Inflammatory macrophage (primary cell): ENCODE results near the gene OR4D10.
"Not testable (repeated sequence)": the region's sequence is repeated elsewhere in the genome, so short reads cannot be mapped to it uniquely, and the experiment has no call there.

Source experiments
- DNase-seq, 2 donors: peaks; one replicate each; pipeline ENCODE4 v3.0.0-alpha.2; 2020 to 2022
- total RNA-seq, 18 experiments: gene quantifications; one replicate each; lab custom pipeline; 2026; ENCODE audit warnings: mixed read lengths in 6 of 18, inconsistent platforms in 2 of 18; lab: John Stamatoyannopoulos, UW

OR4D10 gene
- 0 to 0.08 (median 0) reads per million in 18 experiments for total RNA-seq

DNA sequence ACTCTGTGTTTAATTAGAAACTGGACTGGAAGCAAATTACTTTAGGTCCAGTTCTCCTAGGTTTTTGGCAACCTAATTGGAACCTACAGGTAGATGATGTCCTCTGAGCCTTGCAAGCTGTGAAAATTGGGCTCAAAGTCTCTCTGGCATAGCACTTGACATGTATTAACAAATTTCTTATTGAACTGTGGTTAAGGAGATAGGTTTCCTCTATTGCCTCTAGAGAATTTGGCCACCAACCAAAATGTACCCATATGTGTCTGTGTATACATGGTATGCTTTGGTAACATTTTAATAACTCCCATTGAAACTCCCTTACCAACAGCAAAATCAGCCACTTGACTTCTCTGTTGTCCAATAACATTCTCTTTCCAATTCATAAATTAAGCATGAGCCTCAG lies at the start of gene OR4D10:
Gene OR4D10, plus strand, starts transcription at position 301 of the 400 bp plus-strand sequence. CDS start 4,115 bp downstream, outside the sequence.
- DNase-seq = no peak

DNA sequence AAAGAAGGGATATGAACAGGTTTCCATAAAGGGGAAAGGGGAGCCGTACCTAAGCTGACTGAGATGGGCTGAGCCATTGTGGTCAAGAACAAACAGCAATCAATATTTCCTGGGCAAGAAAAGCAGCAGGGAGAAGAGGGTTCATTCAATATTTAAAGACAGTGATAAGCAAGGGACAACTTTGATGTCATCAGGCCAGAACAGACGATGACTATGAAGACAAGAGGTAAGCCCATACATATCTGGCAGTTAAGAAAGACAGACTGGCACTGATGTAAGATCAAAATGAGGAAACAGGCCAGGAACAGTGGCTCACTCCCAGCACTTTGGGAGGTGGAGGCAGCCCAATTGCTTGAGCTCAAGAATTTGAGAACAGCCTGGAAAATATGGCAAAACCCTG lies 49.3 kb upstream of the OR4D10 start:
- peak; percentile 14 to 35 for DNase-seq

DNA sequence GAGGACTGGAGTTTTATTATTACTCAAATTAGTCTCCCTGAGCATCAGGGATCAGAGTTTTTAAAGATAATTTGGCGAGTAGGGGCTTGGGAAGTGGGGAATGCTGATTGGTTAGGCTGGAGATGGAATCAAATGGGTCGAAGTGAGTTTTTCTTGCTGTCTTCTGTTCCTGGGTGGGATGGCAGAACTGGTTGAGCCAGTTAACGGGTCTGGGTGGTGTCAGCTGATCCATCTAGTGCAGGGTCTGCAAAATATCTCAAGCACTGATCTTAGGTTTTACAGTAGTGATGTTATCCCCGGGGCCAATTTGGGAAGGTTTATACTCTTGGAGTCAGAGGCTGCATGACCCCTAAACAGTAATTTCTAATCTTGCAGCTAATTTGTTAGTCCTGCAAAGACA lies 48.0 kb upstream of the OR4D10 start:
- no peak for DNase-seq

DNA sequence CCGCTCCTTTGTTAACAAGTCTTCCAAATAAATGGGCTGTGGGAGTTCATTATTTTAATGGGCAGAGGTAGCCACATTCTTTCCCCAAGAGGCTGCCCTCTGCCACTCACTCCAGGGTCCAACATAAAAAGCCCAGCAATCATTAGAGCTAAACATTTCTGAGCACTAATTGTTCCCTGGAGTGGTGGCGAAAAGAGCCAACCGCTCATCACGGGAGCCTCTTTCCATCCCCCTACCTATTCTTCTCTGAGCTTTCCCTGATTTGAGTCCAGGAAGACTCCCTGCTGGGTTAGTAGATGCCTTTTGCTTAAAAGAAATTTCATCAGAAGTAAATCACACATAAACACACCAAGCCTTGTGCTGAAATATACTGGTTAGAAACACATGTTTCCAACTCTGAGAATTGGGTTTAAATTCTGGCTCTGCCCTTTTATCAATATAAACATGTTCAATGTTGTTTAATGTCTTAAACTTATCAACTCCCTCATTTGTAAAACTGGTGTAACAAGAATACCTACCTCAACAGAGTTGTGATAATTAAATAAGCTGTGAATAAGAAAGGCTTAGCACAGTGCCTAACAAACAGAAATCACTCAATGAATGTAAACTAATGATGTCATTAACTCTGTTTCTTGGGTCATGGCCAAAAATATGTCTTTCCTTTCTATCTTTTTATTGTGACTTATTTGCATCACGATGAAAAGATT lies 46.6 kb upstream of the OR4D10 start, which contains the start of gene OR5A2:
Gene OR5A2, minus strand, starts transcription at position 53 of the 707 bp plus-strand sequence. CDS start 3,460 bp downstream, outside the sequence.
- DNase-seq = no peak

- no peak for DNase-seq
These were observed 46.1 kb upstream of the OR4D10 start for GRCh38 chr11:59427068-59427382.

DNA sequence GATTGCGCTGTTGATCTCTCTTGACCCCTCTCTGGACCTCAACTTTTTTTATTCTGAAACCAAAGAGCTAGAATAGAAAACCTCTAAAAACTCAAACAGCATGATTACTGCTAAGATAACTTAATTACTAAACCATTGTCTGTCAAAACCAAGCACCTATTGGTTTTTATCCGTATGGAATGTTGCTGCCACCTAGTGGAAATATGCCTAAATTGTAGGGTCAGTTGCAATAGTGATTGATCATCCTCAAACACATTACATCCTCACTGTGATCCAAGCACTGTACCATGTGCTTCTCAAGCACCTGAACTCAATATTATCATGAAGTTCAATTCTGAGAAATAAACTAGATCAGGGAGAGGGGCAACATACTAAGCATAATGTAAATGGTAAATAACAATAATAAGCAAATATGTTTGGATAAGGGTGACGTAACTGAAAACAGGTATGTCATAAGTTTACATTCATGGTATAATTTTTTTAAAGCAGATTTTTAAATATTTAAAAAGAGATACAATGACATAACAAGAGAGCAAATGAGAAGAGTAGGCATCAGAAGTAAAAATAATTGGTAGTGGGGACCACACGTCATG lies 43.1 kb upstream of the OR4D10 start:
- DNase-seq = peak; percentile 79 to 88

- no peak for DNase-seq
These were observed 36.9 kb upstream of the OR4D10 start, which contains the start of gene OR5A1 for GRCh38 chr11:59436169-59436568. TSS of gene OR5A1 (plus strand) at chr11:59436469. CDS start at chr11:59443169, 6,700 bp downstream.

DNA sequence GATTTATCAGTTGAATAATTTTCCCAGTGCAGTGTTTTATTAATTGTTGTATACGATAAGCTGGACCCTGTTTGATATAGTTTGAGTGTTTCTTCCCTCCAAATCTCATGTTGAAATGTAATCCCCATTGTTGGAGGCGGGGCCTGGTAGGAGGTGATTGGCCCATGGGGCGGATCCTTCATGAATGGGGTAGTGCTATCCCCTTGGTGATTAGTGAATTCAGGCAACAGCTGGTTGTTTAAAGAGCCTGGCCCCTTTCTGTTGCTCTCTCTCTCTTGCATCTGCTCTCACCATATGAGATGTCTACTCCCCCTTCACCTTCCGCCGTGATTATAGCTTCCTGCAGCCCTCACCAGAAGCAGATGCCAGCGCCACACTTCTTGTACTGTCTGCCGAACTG lies 35.3 kb upstream of the OR4D10 start:
- DNase-seq = no peak

DNA sequence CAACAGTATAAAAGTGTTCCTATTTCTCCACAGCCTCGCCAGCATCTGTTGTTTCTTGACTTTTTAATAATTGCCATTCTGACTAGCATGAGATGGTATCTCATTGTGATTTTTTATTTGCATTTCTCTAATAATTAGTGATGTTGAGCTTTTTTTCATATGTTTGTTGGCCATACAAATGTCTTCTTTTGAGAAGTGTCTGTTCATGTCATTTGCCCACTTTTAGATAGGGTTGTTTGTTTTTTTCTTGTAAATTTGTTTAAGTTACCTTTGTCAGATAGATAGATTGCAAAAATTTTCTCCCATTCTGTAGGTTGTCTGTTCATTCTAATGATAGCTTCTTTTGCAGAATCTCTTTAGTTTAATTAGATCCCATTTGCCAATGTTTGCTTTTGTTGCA lies 27.5 kb upstream of the OR4D10 start:
- not testable (repeated sequence) for DNase-seq

GRCh38 chr11:59448484-59448883 lies 24.6 kb upstream of the OR4D10 start:
- no peak for DNase-seq

GRCh38 chr11:59456661-59457060 lies 16.5 kb upstream of the OR4D10 start, which contains the start of gene OR4D6:
TSS of gene OR4D6 (plus strand) at chr11:59456961. CDS start at chr11:59456961, 0 bp downstream.
- DNase-seq = no peak

GRCh38 chr11:59459916-59460315 lies 13.2 kb upstream of the OR4D10 start:
- no peak for DNase-seq

DNA sequence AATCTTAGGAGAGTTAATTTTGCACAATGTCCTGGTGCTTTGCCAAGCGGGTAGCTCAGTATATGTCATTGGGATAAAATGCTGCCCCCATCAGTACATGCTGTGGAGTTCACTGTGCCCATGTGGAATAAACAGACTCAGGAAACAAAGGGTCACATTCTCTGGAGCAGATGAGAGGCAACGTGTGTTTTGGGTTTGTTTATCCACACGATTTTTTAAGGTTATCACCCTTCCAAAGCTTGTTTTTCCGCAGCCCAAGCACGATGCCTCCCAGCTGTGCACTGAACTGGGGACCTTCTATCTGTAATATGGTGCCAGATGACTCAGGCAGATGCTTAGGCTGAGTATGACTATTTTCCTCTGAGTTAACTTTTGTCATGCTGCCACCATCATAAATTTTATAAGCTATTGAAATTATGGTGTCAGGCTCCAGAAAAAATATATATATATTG lies 9.9 kb upstream of the OR4D10 start:
- DNase-seq = no peak

DNA sequence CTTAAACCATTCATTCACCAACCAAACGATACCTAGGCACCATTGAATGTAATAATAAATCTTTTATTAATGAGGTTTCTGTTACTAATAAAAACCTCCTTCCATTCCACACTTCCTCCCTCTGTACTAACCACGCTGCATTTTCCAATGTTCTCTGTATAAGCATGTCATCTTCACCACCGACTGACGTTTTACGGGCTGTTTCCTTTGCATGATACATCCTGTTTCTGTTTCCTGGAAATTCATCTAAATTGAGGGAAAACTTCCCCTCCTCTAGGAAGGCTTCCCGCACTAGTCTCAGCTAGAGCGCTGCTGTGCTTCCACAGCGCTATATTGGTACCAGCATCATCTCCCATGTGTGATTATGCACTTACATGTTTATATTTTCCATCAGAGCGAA lies 2.1 kb downstream of the OR4D10 start:
- no peak for DNase-seq

DNA sequence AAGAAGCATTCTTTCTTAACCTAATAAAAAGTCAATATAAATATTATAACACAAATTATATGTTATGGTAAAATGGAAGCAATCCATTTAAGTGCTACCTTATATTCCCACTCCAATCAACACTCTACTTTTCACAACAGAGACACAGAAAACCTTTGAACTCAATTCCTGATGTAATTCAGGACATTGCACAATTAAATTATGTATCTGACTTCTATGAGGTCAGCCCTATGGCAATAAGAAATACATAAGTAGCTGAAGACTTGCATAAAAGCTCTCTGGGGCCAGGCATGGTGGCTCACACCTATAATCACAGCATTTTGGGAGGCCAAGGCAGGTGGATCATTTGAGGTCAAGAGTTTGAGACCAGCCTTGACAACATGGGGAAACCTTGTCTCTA lies 6.8 kb downstream of the OR4D10 start:
- peak; percentile 11 to 68 for DNase-seq

- DNase-seq = no peak
These were observed 7.2 kb downstream of the OR4D10 start for GRCh38 chr11:59480359-59480758.

DNA sequence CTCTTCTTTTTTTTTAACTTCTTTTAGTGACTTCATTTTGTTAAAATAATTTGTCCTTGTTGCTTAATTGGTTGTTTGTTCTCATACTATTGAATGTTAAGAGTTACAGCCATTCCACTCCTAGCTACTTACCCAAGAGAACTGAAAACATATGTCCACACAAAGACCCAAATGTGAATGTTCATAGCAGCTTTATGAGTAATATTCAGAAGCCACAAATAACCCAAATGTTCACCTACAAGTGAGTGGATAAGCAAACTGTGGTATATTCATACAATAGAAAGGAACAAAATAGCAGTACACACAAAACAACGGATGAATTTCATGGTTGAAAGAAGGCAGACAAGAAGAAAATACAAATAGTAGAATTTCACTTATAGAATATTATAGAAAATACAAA lies 28.8 kb downstream of the OR4D10 start:
- no peak for DNase-seq

DNA sequence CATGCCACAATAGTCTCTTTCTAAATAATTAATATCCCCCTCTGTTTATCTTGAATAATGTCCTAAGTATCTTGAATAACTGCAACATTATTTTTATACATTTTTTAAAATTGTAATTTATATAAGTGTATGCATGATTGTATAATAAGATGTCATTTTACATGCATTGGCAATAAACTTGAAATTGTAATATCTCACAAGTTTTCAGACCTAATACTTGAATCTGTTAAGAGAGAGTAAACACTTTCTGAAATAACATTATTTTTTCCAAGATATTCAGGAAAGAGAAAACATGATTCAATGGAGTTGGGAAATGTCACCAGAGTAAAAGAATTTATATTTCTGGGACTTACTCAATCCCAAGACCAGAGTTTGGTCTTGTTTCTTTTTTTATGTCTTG lies 30.2 kb downstream of the OR4D10 start, which contains the start of gene OR4D11:
Gene OR4D11, plus strand, starts transcription at position 301 of the 400 bp plus-strand sequence. Its CDS starts 0 bp downstream, at position 301.
- no peak for DNase-seq

GRCh38 chr11:59510941-59511589 lies 38.0 kb downstream of the OR4D10 start, which contains the start of gene OR4D9:
TSS of gene OR4D9 (plus strand) at chr11:59511539. CDS start at chr11:59514913, 3,374 bp downstream.
- peak; percentile 36 to 73 for DNase-seq

DNA sequence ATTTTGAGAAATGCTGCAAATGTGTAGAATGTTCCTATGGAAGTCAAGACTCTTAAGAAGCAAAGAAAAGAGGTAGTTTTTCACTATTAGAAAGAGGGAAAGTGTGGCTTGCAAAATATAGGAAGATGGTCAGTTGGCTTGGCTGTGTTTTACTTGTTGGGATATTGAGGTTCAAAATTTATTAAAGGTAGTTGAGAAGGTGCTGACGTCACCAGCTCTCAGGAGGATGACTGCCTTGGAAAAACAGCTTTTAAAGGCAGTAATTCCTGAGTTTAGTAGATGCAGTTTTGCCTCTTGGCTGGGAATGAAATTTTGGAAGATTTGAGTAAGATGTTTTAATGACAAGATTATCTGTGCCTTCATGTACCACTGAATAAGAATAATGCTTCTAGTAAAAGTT lies 38.6 kb downstream of the OR4D10 start:
- DNase-seq = no peak

GRCh38 chr11:59520139-59520538 lies 47.0 kb downstream of the OR4D10 start:
- DNase-seq = not testable (repeated sequence)

DNA sequence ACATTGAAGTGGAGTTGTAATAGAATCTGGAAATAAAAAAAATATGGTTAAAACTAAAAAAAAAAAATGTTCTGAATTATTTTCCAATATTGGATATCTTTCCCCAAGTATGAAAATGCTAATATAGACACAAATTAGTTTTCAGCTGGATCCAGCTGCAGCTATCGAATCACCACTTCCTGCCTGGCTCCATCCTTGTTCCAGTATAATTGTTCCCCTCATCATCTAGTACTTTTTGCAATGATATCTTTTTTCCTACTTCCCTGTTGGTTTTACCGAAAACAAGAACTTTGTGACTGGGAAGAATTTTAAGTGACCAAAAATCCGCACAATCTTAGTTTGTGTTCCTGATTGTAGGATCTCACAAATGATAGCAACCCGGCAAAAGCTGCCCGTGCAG lies 47.6 kb downstream of the OR4D10 start:
- DNase-seq = no peak

DNA sequence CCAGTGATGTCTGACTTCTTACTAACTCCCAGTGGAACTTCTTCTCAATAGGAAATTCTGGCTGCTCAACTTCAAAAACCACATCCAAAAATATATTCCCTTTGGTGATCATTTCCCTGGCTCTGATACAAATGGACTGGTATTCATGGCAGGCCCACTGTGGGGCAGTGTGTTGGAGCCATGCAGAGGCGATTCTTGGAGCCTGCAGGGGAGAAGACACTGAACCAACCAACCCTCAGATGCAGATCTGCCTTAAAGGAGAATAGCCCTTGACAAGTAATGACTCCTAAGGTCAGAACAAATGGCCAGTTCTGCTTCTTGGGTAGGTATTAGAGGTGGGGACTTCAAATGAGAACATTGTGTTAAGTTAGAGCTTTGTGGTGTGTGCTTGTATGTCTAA lies 50.4 kb downstream of the OR4D10 start:
- no peak for DNase-seq
